Effector memory CD8-positive, alpha-beta T cell (primary cell): Measurements from ENCODE around the gene PITX1.
"Not testable (repeated sequence)": the region's sequence is repeated elsewhere in the genome, so short reads cannot be mapped to it uniquely, and the experiment has no call there.

ENCODE experiments used
- ATAC-seq: fragments of 150-1000 bp; cut with Tn5 transposase; replicated peaks from 2 replicates; pipeline ENCODE4 v1.10.0; 2021; ENCODE audit warnings: mild to moderate bottlenecking, moderate library complexity
- DNase-seq, 3 experiments: peaks; one replicate each; pipeline ENCODE4 v3.0.0; 2021
- H3K27ac Mint-ChIP-seq, 2 donors: one replicate each; pipeline ENCODE4 v1.8.0; 2022; ENCODE audit warnings: mild to moderate bottlenecking in 2 of 2, mixed read lengths in 2 of 2, moderate library complexity in 2 of 2
- H3K27me3 Mint-ChIP-seq, 2 donors: one replicate each; pipeline ENCODE4 v1.8.0; 2022; ENCODE audit warnings: mixed read lengths in 2 of 2
- H3K36me3 Mint-ChIP-seq: one replicate; pipeline ENCODE4 v1.8.0; 2022; ENCODE audit warnings: mild to moderate bottlenecking, moderate library complexity, mixed read lengths; ENCODE audit not compliant: insufficient read depth
- H3K4me1 Mint-ChIP-seq, 2 donors: one replicate each; pipeline ENCODE4 v1.8.0; 2022; ENCODE audit warnings: low read depth in 2 of 2, mixed read lengths in 2 of 2
- H3K4me3 Mint-ChIP-seq, 2 donors: one replicate each; pipeline ENCODE4 v1.8.0; 2022; ENCODE audit warnings: mild to moderate bottlenecking in 2 of 2, mixed read lengths in 2 of 2, moderate library complexity in 2 of 2
- H3K9me3 Mint-ChIP-seq, 2 donors: one replicate each; pipeline ENCODE4 v1.8.0; 2022; ENCODE audit warnings: mixed read lengths in 2 of 2

PITX1 gene

DNA sequence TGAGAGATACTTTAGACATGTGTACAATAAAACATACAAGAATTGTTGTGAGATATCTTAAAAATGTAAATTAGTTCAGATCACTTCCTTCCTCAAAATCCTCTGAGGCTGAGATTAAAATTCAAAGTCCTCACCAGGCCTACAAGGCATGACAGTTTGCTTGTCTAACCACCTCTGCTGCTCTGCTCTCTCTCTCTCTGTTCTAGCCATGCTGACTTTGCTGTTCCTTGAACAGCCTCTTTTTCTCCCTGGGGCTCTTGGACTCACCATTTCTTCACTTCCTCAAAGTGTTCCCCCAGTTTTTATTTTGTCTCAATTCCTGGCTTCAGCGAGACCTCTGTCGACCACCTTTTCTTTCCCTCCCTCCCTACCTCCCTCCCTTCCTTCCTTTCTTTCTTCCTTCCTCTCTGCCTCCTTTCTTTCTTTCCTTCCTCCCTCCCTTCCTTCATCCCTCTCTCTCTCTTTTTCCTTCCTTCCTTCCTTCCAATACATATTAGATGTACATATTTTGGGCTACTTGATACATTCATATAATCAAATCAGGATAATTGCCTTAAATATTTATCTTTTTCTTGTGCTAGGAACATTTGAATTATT, 39.4 kb downstream of the PITX1 start:
- Mint-ChIP-seq H3K27me3 (no peaks in the 10 kb centered on the region), H3K4me1 (no peaks in the 10 kb centered on the region), H3K27ac (no peak overlapping the region), H3K36me3 (no peaks in the 10 kb centered on the region), H3K4me3 (no peak overlapping the region), H3K9me3 (no peaks in the 10 kb centered on the region)
- DNase-seq (no peak), ATAC-seq (no peak)

DNA sequence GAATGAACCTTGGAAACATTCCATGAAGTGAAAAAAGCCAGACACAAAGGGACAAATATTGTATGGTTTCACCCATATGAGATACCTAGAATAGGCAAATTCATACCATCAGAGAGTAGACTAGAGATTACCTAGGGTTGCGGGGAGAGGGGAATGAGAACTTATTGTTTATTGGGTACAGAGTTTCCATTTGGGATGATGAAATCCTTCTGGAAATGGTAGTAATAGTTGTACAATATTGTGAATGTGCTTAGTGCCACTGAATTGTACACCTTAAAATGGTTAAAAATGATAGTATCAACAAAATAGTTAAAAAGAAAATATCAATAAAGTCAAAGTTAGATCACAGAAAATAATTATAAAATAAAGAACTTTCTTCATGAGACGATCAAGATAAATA, 40.9 kb downstream of the PITX1 start:
- Mint-ChIP-seq H3K4me1 (no peaks in the 10 kb centered on the region), H3K27me3 (no peaks in the 10 kb centered on the region), H3K27ac (no peak overlapping the region), H3K36me3 (no peaks in the 10 kb centered on the region), H3K9me3 (no peaks in the 10 kb centered on the region), H3K4me3 (no peak overlapping the region)
- no peak for DNase-seq
- ATAC-seq = no peak

DNA sequence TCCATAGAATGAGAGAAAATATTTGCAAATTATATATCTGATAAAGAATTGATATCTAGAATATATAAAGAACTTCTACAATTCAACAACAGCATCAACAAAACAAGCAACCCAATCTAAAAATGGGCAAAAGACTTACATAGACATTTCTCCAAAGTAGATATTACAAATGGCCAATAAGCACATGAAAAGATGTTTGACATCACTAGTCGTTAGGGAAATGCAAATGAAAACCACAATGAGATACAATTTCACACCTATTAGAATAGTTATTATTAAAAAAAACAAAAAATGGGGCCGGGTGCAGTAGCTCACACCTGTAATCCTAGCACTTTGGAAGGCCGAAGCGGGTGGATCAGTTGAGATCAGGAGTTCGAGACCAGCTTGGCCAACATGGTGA, 41.9 kb downstream of the PITX1 start:
- H3K27me3 Mint-ChIP-seq = no peaks in the 10 kb centered on the region
- H3K9me3 Mint-ChIP-seq = no peaks in the 10 kb centered on the region
- H3K27ac Mint-ChIP-seq = no peak overlapping the region
- H3K36me3 Mint-ChIP-seq = no peaks in the 10 kb centered on the region
- no peak overlapping the region for H3K4me3 Mint-ChIP-seq
- no peaks in the 10 kb centered on the region for H3K4me1 Mint-ChIP-seq
- DNase-seq (no peak), ATAC-seq (no peak)

- not testable (repeated sequence) for H3K4me3 Mint-ChIP-seq, H3K27ac Mint-ChIP-seq, H3K27me3 Mint-ChIP-seq, DNase-seq, ATAC-seq, H3K36me3 Mint-ChIP-seq, H3K4me1 Mint-ChIP-seq, H3K9me3 Mint-ChIP-seq
Measured at GRCh38 chr5:134990183-134990582, 43.8 kb downstream of the PITX1 start.

GRCh38 chr5:134989266-134989830, 44.7 kb downstream of the PITX1 start:
- Mint-ChIP-seq H3K27me3 (peaks cover under 1 to 2% of the 10 kb centered on the region in 2 donors), H3K9me3 (no peaks in the 10 kb centered on the region), H3K27ac (no peak overlapping the region), H3K4me1 (no peaks in the 10 kb centered on the region), H3K4me3 (no peak overlapping the region), H3K36me3 (no peaks in the 10 kb centered on the region)
- ATAC-seq (no peak), DNase-seq (no peak)

DNA sequence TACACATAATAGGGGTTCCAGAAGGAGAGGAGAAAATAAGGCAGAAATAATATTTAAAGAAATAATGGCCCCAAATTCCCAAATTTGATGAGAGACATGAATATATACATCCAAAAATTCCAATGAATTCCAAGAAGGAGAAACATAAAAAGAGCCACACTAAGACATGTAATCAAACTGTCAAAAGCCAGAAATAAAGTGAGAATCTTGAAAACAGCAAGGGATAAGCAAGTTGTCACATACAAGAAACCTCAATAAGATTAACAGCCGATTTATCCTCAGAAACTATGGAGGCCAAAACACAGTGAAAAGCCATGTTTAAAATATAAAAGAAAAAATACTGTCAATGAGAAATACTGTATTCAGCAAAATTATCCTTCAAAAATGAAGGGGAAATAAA, 51.8 kb downstream of the PITX1 start:
- H3K4me1 Mint-ChIP-seq = no peaks in the 10 kb centered on the region
- peaks cover 5 to 11% of the 10 kb centered on the region in 2 donors for H3K27me3 Mint-ChIP-seq
- ATAC-seq (no peak), DNase-seq (no peak)
- no peak overlapping the region for H3K4me3 Mint-ChIP-seq
- H3K36me3 Mint-ChIP-seq = peaks cover 3% of the 10 kb centered on the region
- peaks cover 11 to 44% of the 10 kb centered on the region in 2 donors for H3K9me3 Mint-ChIP-seq
- no peak overlapping the region for H3K27ac Mint-ChIP-seq

DNA sequence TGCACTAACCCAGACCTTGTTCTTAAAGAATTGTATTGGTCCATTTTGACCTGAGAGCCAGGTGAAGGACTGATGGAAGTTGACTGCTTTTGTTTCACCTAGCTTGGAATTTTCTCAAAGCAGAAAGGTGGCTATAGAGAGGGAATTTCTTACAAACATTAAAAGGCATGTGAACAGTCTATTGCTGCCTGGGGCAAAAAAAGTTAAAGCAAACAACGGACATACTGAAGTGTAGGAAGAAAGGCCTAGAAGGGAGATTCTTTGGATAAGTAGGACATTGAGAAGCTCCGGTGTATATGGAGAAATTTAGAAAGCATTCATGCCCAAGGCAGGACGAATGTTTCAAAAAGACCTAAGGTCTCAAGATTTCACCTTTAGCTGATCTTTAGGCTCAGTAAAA, 54.6 kb downstream of the PITX1 start:
- DNase-seq (no peak), ATAC-seq (no peak)
- Mint-ChIP-seq H3K36me3 (peaks cover 3% of the 10 kb centered on the region), H3K27me3 (peaks cover 5 to 9% of the 10 kb centered on the region in 2 donors), H3K27ac (no peak overlapping the region), H3K4me1 (no peaks in the 10 kb centered on the region), H3K4me3 (no peak overlapping the region), H3K9me3 (peaks cover 11 to 50% of the 10 kb centered on the region in 2 donors)
